HEK293 (cell line): ENCODE results near the gene UGT1A8.

Source experiments
- CTCF ChIA-PET: fragments of 350-600 bp; formaldehyde crosslinking; extraction: SDS; loops from one replicate; lab custom pipeline; 2021; ENCODE audit warnings: antibody characterized with exemption; lab: Yijun Ruan, JAX
- POLR2A ChIA-PET: fragments of 300-600 bp; formaldehyde crosslinking; extraction: SDS; loops from one replicate; lab custom pipeline; 2020; ENCODE audit warnings: antibody characterized with exemption, inconsistent platforms; lab: Yijun Ruan, JAX
- H3K27ac ChIP-seq: fragments of 200-500 bp; sonication (Bioruptor generic); 2 replicates; pipeline ENCODE4 v1.5.1; 2014; ENCODE audit warnings: low read depth, low read length, control low read depth, inconsistent platforms; ENCODE audit errors: extremely low read depth
- H3K36me3 ChIP-seq, 2 experiments: fragments of 200-500 bp in 1 of 2; sonication (Bioruptor generic) in 1 of 2; 1 replicate in 1 of 2; 2 replicates in 1 of 2; pipeline ENCODE4 v1.5.1; 2014 to 2017; ENCODE audit warnings: inconsistent platforms in 2 of 2, low read length in 2 of 2; ENCODE audit not compliant: control insufficient read depth in 2 of 2, insufficient read depth in 1 of 2
- H3K4me1 ChIP-seq: fragments of 200-500 bp; sonication (Bioruptor generic); 2 replicates; pipeline ENCODE4 v1.5.1; 2014; ENCODE audit warnings: mild to moderate bottlenecking, low read length, inconsistent platforms; ENCODE audit not compliant: control insufficient read depth, insufficient read depth
- H3K4me3 ChIP-seq: 2 replicates; pipeline ENCODE4 v1.5.1; 2011; ENCODE audit warnings: low read depth, mild to moderate bottlenecking, control low read depth, low read length, moderate library complexity
- H3K9me3 ChIP-seq: fragments of 200-500 bp; sonication (Bioruptor generic); 2 replicates; pipeline ENCODE4 v1.5.1; 2014; ENCODE audit warnings: low read depth, low read length, inconsistent platforms; ENCODE audit not compliant: control insufficient read depth, insufficient read depth
- HOXD13 ChIP-seq: sonication (generic); formaldehyde crosslinking; IDR thresholded peaks from 2 replicates; pipeline ENCODE4 v1.8.0; 2022; ENCODE audit warnings: missing genetic modification reagents, borderline replicate concordance
- KLF7 ChIP-seq: fragments of 450-650 bp; formaldehyde crosslinking; IDR thresholded peaks from 2 replicates; pipeline ENCODE4 v1.5.1; 2016; ENCODE audit warnings: missing biosample characterization, missing genetic modification characterization, borderline replicate concordance
- SP2 ChIP-seq: fragments of 450-650 bp; formaldehyde crosslinking; IDR thresholded peaks from 2 replicates; pipeline ENCODE4 v1.5.1; 2016; ENCODE audit warnings: missing biosample characterization, missing genetic modification characterization
- SP3 ChIP-seq: fragments of 450-650 bp; formaldehyde crosslinking; IDR thresholded peaks from 2 replicates; pipeline ENCODE4 v1.5.1; 2016; ENCODE audit warnings: missing biosample characterization, missing genetic modification characterization
- ZBTB48 ChIP-seq: fragments of 450-650 bp; formaldehyde crosslinking; IDR thresholded peaks from 2 replicates; pipeline ENCODE4 v1.5.1; 2016; ENCODE audit warnings: missing biosample characterization, missing genetic modification characterization
- ZBTB6 ChIP-seq: fragments of 450-650 bp; formaldehyde crosslinking; IDR thresholded peaks from 2 replicates; pipeline ENCODE4 v1.5.1; 2017; ENCODE audit warnings: missing biosample characterization, missing genetic modification characterization
- ZNF112 ChIP-seq: fragments of 450-650 bp; formaldehyde crosslinking; IDR thresholded peaks from 2 replicates; pipeline ENCODE4 v1.5.0; 2017; ENCODE audit warnings: missing biosample characterization, missing genetic modification characterization
- ZNF157 ChIP-seq: fragments of 450-650 bp; formaldehyde crosslinking; IDR thresholded peaks from 2 replicates; pipeline ENCODE4 v1.5.1; 2016; ENCODE audit warnings: missing biosample characterization, missing genetic modification characterization
- ZNF169 ChIP-seq: fragments of 450-650 bp; formaldehyde crosslinking; IDR thresholded peaks from 2 replicates; pipeline ENCODE4 v1.5.1; 2016; ENCODE audit warnings: missing biosample characterization, missing genetic modification characterization
- ZNF202 ChIP-seq: fragments of 450-650 bp; formaldehyde crosslinking; IDR thresholded peaks from 2 replicates; pipeline ENCODE4 v1.5.1; 2016; ENCODE audit warnings: missing biosample characterization, missing genetic modification characterization, borderline replicate concordance
- ZNF23 ChIP-seq: fragments of 450-650 bp; formaldehyde crosslinking; IDR thresholded peaks from 2 replicates; pipeline ENCODE4 v1.5.1; 2016; ENCODE audit warnings: missing biosample characterization, missing genetic modification characterization, borderline replicate concordance
- ZNF394 ChIP-seq: fragments of 450-650 bp; formaldehyde crosslinking; IDR thresholded peaks from 2 replicates; pipeline ENCODE4 v1.5.1; 2016; ENCODE audit warnings: missing biosample characterization, missing genetic modification characterization, mild to moderate bottlenecking, moderate library complexity, borderline replicate concordance
- ZNF48 ChIP-seq: fragments of 450-650 bp; formaldehyde crosslinking; IDR thresholded peaks from 2 replicates; pipeline ENCODE4 v1.5.1; 2016; ENCODE audit warnings: missing biosample characterization, missing genetic modification characterization
- ZNF501 ChIP-seq: fragments of 450-650 bp; formaldehyde crosslinking; IDR thresholded peaks from 2 replicates; pipeline ENCODE4 v1.5.1; 2016; ENCODE audit warnings: missing biosample characterization, missing genetic modification characterization
- ZNF561 ChIP-seq: fragments of 450-650 bp; IDR thresholded peaks from 2 replicates; pipeline ENCODE4 v1.5.1; 2018; ENCODE audit warnings: missing biosample characterization, missing genetic modification characterization, borderline replicate concordance
- ZNF654 ChIP-seq: fragments of 450-650 bp; formaldehyde crosslinking; IDR thresholded peaks from 2 replicates; pipeline ENCODE4 v1.5.1; 2016; ENCODE audit warnings: low read depth, missing biosample characterization, missing genetic modification characterization
- ZNF660 ChIP-seq: fragments of 450-650 bp; IDR thresholded peaks from 2 replicates; pipeline ENCODE4 v1.5.1; 2018; ENCODE audit warnings: missing biosample characterization, mild to moderate bottlenecking, missing genetic modification characterization
- ZNF701 ChIP-seq: fragments of 450-650 bp; formaldehyde crosslinking; IDR thresholded peaks from 2 replicates; pipeline ENCODE4 v1.5.1; 2016; ENCODE audit warnings: missing biosample characterization, missing genetic modification characterization
- ZSCAN16 ChIP-seq: fragments of 450-650 bp; formaldehyde crosslinking; IDR thresholded peaks from 2 replicates; pipeline ENCODE4 v1.5.1; 2016; ENCODE audit warnings: missing biosample characterization, missing genetic modification characterization
- TF ChIP-seq, protein P1 (sequence below): fragments of 450-650 bp; formaldehyde crosslinking; IDR thresholded peaks from 2 replicates; pipeline ENCODE4 v1.5.1; 2017; ENCODE audit warnings: missing biosample characterization, missing genetic modification characterization
- TF ChIP-seq, protein P2 (sequence below): fragments of 450-650 bp; formaldehyde crosslinking; IDR thresholded peaks from 2 replicates; pipeline ENCODE4 v1.5.1; 2017; ENCODE audit warnings: missing biosample characterization, missing genetic modification characterization
- TF ChIP-seq, protein P3 (sequence below): fragments of 450-650 bp; formaldehyde crosslinking; IDR thresholded peaks from 2 replicates; pipeline ENCODE4 v1.5.1; 2016; ENCODE audit warnings: missing biosample characterization, missing genetic modification characterization

UGT1A8 gene

DNA sequence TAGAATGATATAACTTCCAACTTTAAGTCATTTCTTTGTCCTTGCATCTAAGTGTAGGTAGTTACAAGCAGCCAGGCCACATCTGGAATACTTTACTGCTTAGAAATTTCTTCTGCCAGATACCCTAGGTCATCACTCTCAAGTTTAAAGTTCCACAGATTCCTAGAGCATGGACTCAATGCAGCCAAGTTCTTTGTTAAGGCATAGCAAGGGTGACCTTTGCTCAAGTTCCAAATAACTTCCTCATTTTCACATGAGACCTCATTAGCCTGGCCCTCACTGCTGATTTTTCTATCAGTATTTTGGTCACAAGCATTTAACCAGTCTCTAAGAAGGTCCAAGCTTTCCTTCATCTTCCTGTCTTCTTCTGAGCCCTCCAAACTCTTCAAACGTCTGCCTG lies 46.5 kb downstream of the UGT1A8 start:
- Histone ChIP-seq H3K36me3 (no peaks in the 10 kb centered on the region), H3K4me1 (no peaks in the 10 kb centered on the region), H3K9me3 (no peaks in the 10 kb centered on the region), H3K27ac (no peak overlapping the region), H3K4me3 (no peak overlapping the region)
- TF ChIP-seq HOXD13 (CRISPR knock-in tag) (no peak), ZNF202 (no peak), ZNF394 (no peak), ZBTB6 (tag by site-specific recombination) (no peak), ZNF169 (tag by site-specific recombination) (no peak), SP2 (tag by site-specific recombination) (no peak), ZNF561 (tag by site-specific recombination) (no peak), ZNF157 (tag by site-specific recombination) (no peak), ZNF654 (tag by site-specific recombination) (no peak), ZSCAN16 (tag by site-specific recombination) (no peak), ZNF112 (tag by site-specific recombination) (no peak), ZNF701 (tag by site-specific recombination) (no peak), SP3 (no peak), KLF7 (tag by site-specific recombination) (no peak), ZNF48 (no peak), ZBTB48 (no peak), ZNF501 (tag by site-specific recombination) (no peak)
- TF ChIP-seq, protein P1, sequence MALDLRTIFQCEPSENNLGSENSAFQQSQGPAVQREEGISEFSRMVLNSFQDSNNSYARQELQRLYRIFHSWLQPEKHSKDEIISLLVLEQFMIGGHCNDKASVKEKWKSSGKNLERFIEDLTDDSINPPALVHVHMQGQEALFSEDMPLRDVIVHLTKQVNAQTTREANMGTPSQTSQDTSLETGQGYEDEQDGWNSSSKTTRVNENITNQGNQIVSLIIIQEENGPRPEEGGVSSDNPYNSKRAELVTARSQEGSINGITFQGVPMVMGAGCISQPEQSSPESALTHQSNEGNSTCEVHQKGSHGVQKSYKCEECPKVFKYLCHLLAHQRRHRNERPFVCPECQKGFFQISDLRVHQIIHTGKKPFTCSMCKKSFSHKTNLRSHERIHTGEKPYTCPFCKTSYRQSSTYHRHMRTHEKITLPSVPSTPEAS (tag by site-specific recombination): no peak
- TF ChIP-seq, protein P2, sequence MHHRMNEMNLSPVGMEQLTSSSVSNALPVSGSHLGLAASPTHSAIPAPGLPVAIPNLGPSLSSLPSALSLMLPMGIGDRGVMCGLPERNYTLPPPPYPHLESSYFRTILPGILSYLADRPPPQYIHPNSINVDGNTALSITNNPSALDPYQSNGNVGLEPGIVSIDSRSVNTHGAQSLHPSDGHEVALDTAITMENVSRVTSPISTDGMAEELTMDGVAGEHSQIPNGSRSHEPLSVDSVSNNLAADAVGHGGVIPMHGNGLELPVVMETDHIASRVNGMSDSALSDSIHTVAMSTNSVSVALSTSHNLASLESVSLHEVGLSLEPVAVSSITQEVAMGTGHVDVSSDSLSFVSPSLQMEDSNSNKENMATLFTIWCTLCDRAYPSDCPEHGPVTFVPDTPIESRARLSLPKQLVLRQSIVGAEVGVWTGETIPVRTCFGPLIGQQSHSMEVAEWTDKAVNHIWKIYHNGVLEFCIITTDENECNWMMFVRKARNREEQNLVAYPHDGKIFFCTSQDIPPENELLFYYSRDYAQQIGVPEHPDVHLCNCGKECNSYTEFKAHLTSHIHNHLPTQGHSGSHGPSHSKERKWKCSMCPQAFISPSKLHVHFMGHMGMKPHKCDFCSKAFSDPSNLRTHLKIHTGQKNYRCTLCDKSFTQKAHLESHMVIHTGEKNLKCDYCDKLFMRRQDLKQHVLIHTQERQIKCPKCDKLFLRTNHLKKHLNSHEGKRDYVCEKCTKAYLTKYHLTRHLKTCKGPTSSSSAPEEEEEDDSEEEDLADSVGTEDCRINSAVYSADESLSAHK: no peak
- TF ChIP-seq, protein P3, sequence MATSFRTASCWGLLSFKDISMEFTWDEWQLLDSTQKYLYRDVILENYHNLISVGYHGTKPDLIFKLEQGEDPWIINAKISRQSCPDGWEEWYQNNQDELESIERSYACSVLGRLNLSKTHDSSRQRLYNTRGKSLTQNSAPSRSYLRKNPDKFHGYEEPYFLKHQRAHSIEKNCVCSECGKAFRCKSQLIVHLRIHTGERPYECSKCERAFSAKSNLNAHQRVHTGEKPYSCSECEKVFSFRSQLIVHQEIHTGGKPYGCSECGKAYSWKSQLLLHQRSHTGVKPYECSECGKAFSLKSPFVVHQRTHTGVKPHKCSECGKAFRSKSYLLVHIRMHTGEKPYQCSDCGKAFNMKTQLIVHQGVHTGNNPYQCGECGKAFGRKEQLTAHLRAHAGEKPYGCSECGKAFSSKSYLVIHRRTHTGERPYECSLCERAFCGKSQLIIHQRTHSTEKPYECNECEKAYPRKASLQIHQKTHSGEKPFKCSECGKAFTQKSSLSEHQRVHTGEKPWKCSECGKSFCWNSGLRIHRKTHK (tag by site-specific recombination): no peak
- ChIA-PET CTCF (no interaction called here), POLR2A (no interaction called here)

DNA sequence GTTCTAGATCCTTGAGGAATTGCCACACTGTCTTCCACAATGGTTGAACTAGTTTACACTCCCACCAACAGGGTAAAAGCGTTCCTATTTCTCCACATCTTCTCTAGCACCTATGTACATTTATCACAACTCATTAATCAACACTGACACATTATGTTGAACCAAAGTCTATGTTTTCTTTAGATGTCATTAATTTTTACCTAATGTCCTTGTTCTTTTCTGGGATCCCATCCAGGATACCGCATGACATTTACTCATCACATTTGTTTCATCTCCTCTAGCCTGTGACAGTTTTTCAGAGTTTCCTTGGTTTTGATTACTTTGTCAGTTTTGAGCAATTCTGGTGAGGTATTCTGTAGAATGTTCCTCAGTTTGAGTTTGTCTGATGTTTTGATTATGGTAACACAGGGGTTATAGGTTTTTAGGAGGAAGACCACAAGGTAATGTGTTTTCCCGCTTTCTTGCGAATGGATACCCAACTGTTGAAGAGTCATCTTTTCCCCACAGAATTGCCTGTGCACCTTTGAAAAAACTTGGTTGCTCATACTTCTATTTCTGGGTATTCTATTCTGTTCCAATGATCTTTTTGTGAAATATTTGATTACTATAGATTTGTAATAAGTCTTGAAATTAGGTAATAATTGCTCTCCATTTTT lies 51.3 kb downstream of the UGT1A8 start:
- no peak overlapping the region for H3K27ac ChIP-seq
- H3K36me3 ChIP-seq: no peaks in the 10 kb centered on the region
- no peak overlapping the region for H3K4me3 ChIP-seq
- H3K4me1 ChIP-seq: no peaks in the 10 kb centered on the region
- ChIA-PET POLR2A (no interaction called here), CTCF (no interaction called here)
- no peaks in the 10 kb centered on the region for H3K9me3 ChIP-seq
- TF ChIP-seq ZNF23 (tag by site-specific recombination) (no peak), ZNF660 (tag by site-specific recombination) (no peak), ZNF48 (no peak)
